ENCODE results near the gene ALX1. TPM values are rescaled to one million over a fixed set of nuclear protein-coding genes. Genes with fewer than 3 reads are reported as not detected.

The ALX1 gene
- total RNA-seq, 1 experiment from 2014 or later: 2.1 TPM

DNA sequence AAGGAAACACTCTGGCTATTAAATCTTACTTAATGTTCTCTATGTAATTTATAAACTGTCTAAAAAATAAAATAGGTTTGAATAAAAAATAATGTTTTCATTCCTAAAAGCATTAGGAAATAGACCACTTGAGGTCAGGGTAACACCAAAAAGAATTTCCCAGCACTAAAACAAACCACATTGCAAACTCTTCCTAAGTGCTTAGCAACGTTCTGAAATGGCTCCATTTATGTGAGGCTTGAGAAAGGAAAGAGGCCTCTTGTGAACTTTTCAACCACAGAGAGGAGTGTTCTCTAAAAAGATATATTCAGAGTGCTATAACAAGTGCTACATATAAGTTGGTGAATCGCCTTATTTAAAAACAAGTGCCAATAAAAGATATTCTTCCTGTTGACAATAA is 42.7 kb downstream of the ALX1 start:
- WGBS (ENCODE audit: extremely low coverage, insufficient read length, low lambda C conversion rate): no CpG with 5 or more reads among the region's 2 CpGs
- Histone ChIP-seq H3K27me3 (ENCODE audit: insufficient read depth, low read length) (no peaks in the 10 kb centered on the region), H3K9ac (ENCODE audit: extremely low read depth, insufficient read length, low read length) (no peak overlapping the region), H3K18ac (ENCODE audit: insufficient read length, low read depth, low read length) (no peak overlapping the region), H3T11ph (ENCODE audit: low read length) (no peak overlapping the region), H2BK15ac (ENCODE audit: low read depth, low read length) (no peak overlapping the region), H3K9me3 (ENCODE audit: control insufficient read depth, low read depth, low read length) (no peaks in the 10 kb centered on the region), H2AFZ (ENCODE audit: low read length) (no peak overlapping the region), H3K4me2 (ENCODE audit: insufficient read depth, insufficient read length, low read length) (no peak overlapping the region), H3K23me2 (ENCODE audit: insufficient read length, low read depth, low read length, poor library complexity, severe bottlenecking) (no peaks in the 10 kb centered on the region), H3K4me1 (ENCODE audit: insufficient read depth, low read length) (no peaks in the 10 kb centered on the region), H3K23ac (ENCODE audit: insufficient read length, low read depth, low read length) (no peak overlapping the region), H2BK120ac (ENCODE audit: low read depth, low read length, poor library complexity, severe bottlenecking) (no peak overlapping the region), H4K91ac (ENCODE audit: insufficient read length, low read depth, low read length) (no peak overlapping the region), H4K20me1 (ENCODE audit: control insufficient read depth, insufficient read depth, insufficient read length) (no peaks in the 10 kb centered on the region), H3K79me2 (ENCODE audit: insufficient read depth, low read length) (no peaks in the 10 kb centered on the region), H2BK12ac (ENCODE audit: insufficient read length, low read depth, low read length) (no peak overlapping the region), H3K4ac (ENCODE audit: low read depth, low read length) (no peak overlapping the region), H2AK5ac (ENCODE audit: insufficient read length, low read length) (no peak overlapping the region), H4K8ac (replicated peaks; ENCODE audit: insufficient read length, low read depth, low read length) (no peak overlapping the region), H3K79me1 (ENCODE audit: insufficient read depth, low read depth, low read length, poor library complexity, severe bottlenecking) (no peaks in the 10 kb centered on the region), H2BK5ac (ENCODE audit: insufficient read length, low read length) (no peak overlapping the region), H4K5ac (ENCODE audit: insufficient read length, low read depth, low read length) (no peak overlapping the region), H3K14ac (ENCODE audit: insufficient read depth, low read length) (no peak overlapping the region), H2BK20ac (ENCODE audit: low read depth, low read length, poor library complexity, severe bottlenecking) (no peak overlapping the region), H3K56ac (ENCODE audit: insufficient read length, low read depth, low read length) (no peak overlapping the region), H3K27ac (ENCODE audit: insufficient read length, low read depth, low read length) (no peak overlapping the region)
- Mint-ChIP-seq H3K27me3 (ENCODE audit: low read depth) (no peaks in the 10 kb centered on the region), H3K27ac (no peak overlapping the region), H3K4me3 (no peak overlapping the region), H3K4me1 (peaks cover 4 to 16% of the 10 kb centered on the region in 2 experiments), H3K9me3 (peaks cover 0 to 4% of the 10 kb centered on the region in 2 experiments; a peak in 1 of 5 replicates), H3K36me3 (ENCODE audit: insufficient read depth in 1 of 3, low read depth in 3 of 3) (peaks cover 0 to 15% (median 0%) of the 10 kb centered on the region in 3 experiments; a peak in 5 of 7 replicates)
- TF ChIP-seq, protein P1, sequence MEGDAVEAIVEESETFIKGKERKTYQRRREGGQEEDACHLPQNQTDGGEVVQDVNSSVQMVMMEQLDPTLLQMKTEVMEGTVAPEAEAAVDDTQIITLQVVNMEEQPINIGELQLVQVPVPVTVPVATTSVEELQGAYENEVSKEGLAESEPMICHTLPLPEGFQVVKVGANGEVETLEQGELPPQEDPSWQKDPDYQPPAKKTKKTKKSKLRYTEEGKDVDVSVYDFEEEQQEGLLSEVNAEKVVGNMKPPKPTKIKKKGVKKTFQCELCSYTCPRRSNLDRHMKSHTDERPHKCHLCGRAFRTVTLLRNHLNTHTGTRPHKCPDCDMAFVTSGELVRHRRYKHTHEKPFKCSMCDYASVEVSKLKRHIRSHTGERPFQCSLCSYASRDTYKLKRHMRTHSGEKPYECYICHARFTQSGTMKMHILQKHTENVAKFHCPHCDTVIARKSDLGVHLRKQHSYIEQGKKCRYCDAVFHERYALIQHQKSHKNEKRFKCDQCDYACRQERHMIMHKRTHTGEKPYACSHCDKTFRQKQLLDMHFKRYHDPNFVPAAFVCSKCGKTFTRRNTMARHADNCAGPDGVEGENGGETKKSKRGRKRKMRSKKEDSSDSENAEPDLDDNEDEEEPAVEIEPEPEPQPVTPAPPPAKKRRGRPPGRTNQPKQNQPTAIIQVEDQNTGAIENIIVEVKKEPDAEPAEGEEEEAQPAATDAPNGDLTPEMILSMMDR (conservative IDR thresholded peaks at IDR 0.05): no peak
- DNase-seq: no peak

Measured in H9 (cell line).